ENCODE results near the gene C5orf46. TPM values are rescaled to one million over a fixed set of nuclear protein-coding genes. Genes with fewer than 3 reads are reported as not detected.

The C5orf46 gene
- total and polyA plus RNA-seq, 2 of the 13 experiments (the other 11 are each of a cell fraction or from before 2014, with no cell fraction given): not detected

GRCh38 chr5:147851578-147851977 is 54.8 kb downstream of the C5orf46 start (continued):
- no peak for TF ChIP-seq ZNF513 (CRISPR knock-in tag; conservative IDR thresholded peaks at IDR 0.05)
- no peak for TF ChIP-seq ZKSCAN1 (IDR thresholded peaks at IDR 0.05; ENCODE audit: low read length)
- TF ChIP-seq ZNF773 (CRISPR knock-in tag; IDR thresholded peaks at IDR 0.05; ENCODE audit: borderline replicate concordance): no peak
- no peak for TF ChIP-seq ZNF142 (CRISPR knock-in tag; IDR thresholded peaks at IDR 0.05)
- TF ChIP-seq IRF1 (CRISPR knock-in tag; IDR thresholded peaks at IDR 0.05; ENCODE audit: low read depth): no peak
- TF ChIP-seq REST (IDR thresholded peaks at IDR 0.05; ENCODE audit: borderline replicate concordance in 1 of 2, low read depth in 1 of 2, low read length in 2 of 2): no peak
- TF ChIP-seq ZNF879 (CRISPR knock-in tag; IDR thresholded peaks at IDR 0.05): no peak
- no peak for TF ChIP-seq ZNF543 (CRISPR knock-in tag; IDR thresholded peaks at IDR 0.05)
- TF ChIP-seq HNRNPUL1 (IDR thresholded peaks at IDR 0.05; ENCODE audit: low read depth, low read length): no peak
- no peak for TF ChIP-seq ETV6 (CRISPR knock-in tag; conservative IDR thresholded peaks at IDR 0.05)
- TF ChIP-seq TFDP1 (CRISPR knock-in tag; IDR thresholded peaks at IDR 0.05; ENCODE audit: borderline replicate concordance): no peak
- no peak for TF ChIP-seq DBP (CRISPR knock-in tag; IDR thresholded peaks at IDR 0.05; ENCODE audit: not compliant biosample characterization)
- TF ChIP-seq GLMP (CRISPR knock-in tag; IDR thresholded peaks at IDR 0.05; ENCODE audit: borderline replicate concordance): no peak

Measured in HepG2 (cell line).